ENCODE data around the gene UBB. TPM values are rescaled to one million over a fixed set of nuclear protein-coding genes. Genes with fewer than 3 reads are reported as not detected.

Gene UBB
- total RNA-seq, 4 donors from 2014 or later, result 535 to 1,039 (median 667) TPM

GRCh38 chr17:16351831-16352230, 29.1 kb upstream of the UBB start:
- Histone ChIP-seq H3K4me3 (peak overlapping the region; percentile 42 to 79), H3K27me3 (no peaks in the 10 kb centered on the region), H3K27ac (peak overlapping the region; percentile 58 to 86), H3K36me3 (no peaks in the 10 kb centered on the region), H3K4me1 (no peaks in the 10 kb centered on the region), H3K9me3 (no peaks in the 10 kb centered on the region)
- intact Hi-C loops (cut with DNase I; ENCODE audit: low total_unique reads), result no loop called here
- DNase-seq, result no peak
- TF ChIP-seq POLR2A (IDR thresholded peaks at IDR 0.05), result no peak
- no peak for TF ChIP-seq CTCF (IDR thresholded peaks at IDR 0.05)

- Histone ChIP-seq H3K27ac (peak overlapping the region; percentile 58 to 86), H3K36me3 (no peaks in the 10 kb centered on the region), H3K27me3 (no peaks in the 10 kb centered on the region), H3K9me3 (no peaks in the 10 kb centered on the region), H3K4me3 (peak overlapping the region; percentile 42 to 79), H3K4me1 (no peaks in the 10 kb centered on the region)
- intact Hi-C loops (cut with DNase I; ENCODE audit: low total_unique reads), result no loop called here
- DNase-seq, result peak in 1 of 2 donors; percentile 31
- no peak for TF ChIP-seq POLR2A (IDR thresholded peaks at IDR 0.05)
- TF ChIP-seq CTCF (IDR thresholded peaks at IDR 0.05), result no peak
These were observed 28.6 kb upstream of the UBB start for GRCh38 chr17:16352303-16352666.

- H3K4me1 ChIP-seq, result no peaks in the 10 kb centered on the region
- no peaks in the 10 kb centered on the region for H3K36me3 ChIP-seq
- DNase-seq, result peak; percentile 48
- no peaks in the 10 kb centered on the region for H3K9me3 ChIP-seq
- TF ChIP-seq POLR2A (IDR thresholded peaks at IDR 0.05) (no peak), CTCF (IDR thresholded peaks at IDR 0.05) (no peak)
- peak overlapping the region; percentile 58 to 86 for H3K27ac ChIP-seq
- H3K27me3 ChIP-seq, result no peaks in the 10 kb centered on the region
- H3K4me3 ChIP-seq, result peak overlapping the region; percentile 42 to 79
- intact Hi-C loops (cut with DNase I; ENCODE audit: low total_unique reads), result no loop called here
These were observed 28.1 kb upstream of the UBB start for GRCh38 chr17:16352667-16353316.

- Histone ChIP-seq H3K27me3 (no peaks in the 10 kb centered on the region), H3K4me1 (no peaks in the 10 kb centered on the region), H3K9me3 (no peaks in the 10 kb centered on the region), H3K4me3 (peak within 1 kb of the TSS; percentile 42 to 79), H3K27ac (peak within 1 kb of the TSS; percentile 58 to 86), H3K36me3 (no peaks in the 10 kb centered on the region)
- intact Hi-C loops (cut with DNase I; ENCODE audit: low total_unique reads), result no loop called here
- TF ChIP-seq POLR2A (IDR thresholded peaks at IDR 0.05), result peak in 1 of 2 donors; percentile 18
- peak in 3 of 4 experiments; percentile 37 to 63 (median 51) for TF ChIP-seq CTCF (IDR thresholded peaks at IDR 0.05)
- peak in 1 of 2 donors; percentile 31 for DNase-seq
These were observed 27.3 kb upstream of the UBB start, which contains the start of gene CENPV for GRCh38 chr17:16353317-16354174. Gene CENPV (minus strand): TSS chr17:16353469. CDS start chr17:16353436, 33 bp downstream.

- Histone ChIP-seq H3K27ac (no peak overlapping the region), H3K9me3 (no peaks in the 10 kb centered on the region), H3K4me1 (no peaks in the 10 kb centered on the region), H3K4me3 (no peak overlapping the region), H3K36me3 (no peaks in the 10 kb centered on the region), H3K27me3 (no peaks in the 10 kb centered on the region)
- no peak for DNase-seq
- no peak for TF ChIP-seq POLR2A (IDR thresholded peaks at IDR 0.05)
- TF ChIP-seq CTCF (IDR thresholded peaks at IDR 0.05), result no peak
- intact Hi-C loops (cut with DNase I; ENCODE audit: low total_unique reads), result no loop called here
These were observed 26.3 kb upstream of the UBB start for GRCh38 chr17:16354585-16354984.
